ENCODE data around the gene NOSTRIN. TPM values are rescaled to one million over a fixed set of nuclear protein-coding genes. Genes with fewer than 3 reads are reported as not detected.

Gene NOSTRIN
- total RNA-seq, 1 experiment from 2014 or later, result not detected

DNA sequence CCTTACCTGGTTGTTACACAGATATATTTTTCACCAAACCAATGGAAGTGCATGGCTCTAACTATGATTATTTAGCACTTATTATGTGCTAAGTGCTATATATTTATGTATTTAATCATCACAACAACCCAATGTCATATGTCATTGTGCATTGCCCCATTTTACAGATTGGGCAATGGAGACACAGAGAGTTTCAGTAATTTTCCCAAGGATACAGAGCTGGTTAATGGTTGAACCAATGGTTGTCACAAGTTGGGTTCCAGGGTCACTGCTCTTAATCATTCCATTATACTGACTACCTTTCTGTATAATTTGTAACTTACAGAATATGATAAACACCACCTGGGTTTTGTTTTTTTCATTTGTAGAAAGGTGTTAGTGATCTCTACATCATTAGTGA, 29.2 kb downstream of the NOSTRIN start:
- no peaks in the 10 kb centered on the region for H3K4me1 Mint-ChIP-seq
- Histone ChIP-seq H3K27ac (ENCODE audit: insufficient read length, low read depth, low read length) (no peak overlapping the region), H3K79me1 (ENCODE audit: insufficient read depth, low read depth, low read length, poor library complexity, severe bottlenecking) (no peaks in the 10 kb centered on the region), H2BK120ac (ENCODE audit: low read depth, low read length, poor library complexity, severe bottlenecking) (no peak overlapping the region), H4K5ac (ENCODE audit: insufficient read length, low read depth, low read length) (no peak overlapping the region), H3T11ph (ENCODE audit: low read length) (no peak overlapping the region), H2BK20ac (ENCODE audit: low read depth, low read length, poor library complexity, severe bottlenecking) (no peak overlapping the region), H3K4me1 (ENCODE audit: insufficient read depth, low read length) (no peaks in the 10 kb centered on the region), H2BK5ac (ENCODE audit: insufficient read length, low read length) (no peak overlapping the region), H3K9me3 (ENCODE audit: control insufficient read depth, low read depth, low read length) (no peaks in the 10 kb centered on the region), H3K4me2 (ENCODE audit: insufficient read depth, insufficient read length, low read length) (no peak overlapping the region), H3K9ac (ENCODE audit: extremely low read depth, insufficient read length, low read length) (no peak overlapping the region), H4K8ac (replicated peaks; ENCODE audit: insufficient read length, low read depth, low read length) (no peak overlapping the region), H4K91ac (ENCODE audit: insufficient read length, low read depth, low read length) (no peak overlapping the region), H2AFZ (ENCODE audit: low read length) (no peak overlapping the region), H2BK12ac (ENCODE audit: insufficient read length, low read depth, low read length) (no peak overlapping the region), H3K79me2 (ENCODE audit: insufficient read depth, low read length) (no peaks in the 10 kb centered on the region), H3K14ac (ENCODE audit: insufficient read depth, low read length) (no peak overlapping the region), H3K27me3 (ENCODE audit: insufficient read depth, low read length) (no peaks in the 10 kb centered on the region), H3K23ac (ENCODE audit: insufficient read length, low read depth, low read length) (no peak overlapping the region), H3K23me2 (ENCODE audit: insufficient read length, low read depth, low read length, poor library complexity, severe bottlenecking) (no peaks in the 10 kb centered on the region), H4K20me1 (ENCODE audit: control insufficient read depth, insufficient read depth, insufficient read length) (no peaks in the 10 kb centered on the region), H2AK5ac (ENCODE audit: insufficient read length, low read length) (no peak overlapping the region), H3K18ac (ENCODE audit: insufficient read length, low read depth, low read length) (no peak overlapping the region), H3K4ac (ENCODE audit: low read depth, low read length) (no peak overlapping the region), H2BK15ac (ENCODE audit: low read depth, low read length) (no peak overlapping the region), H3K56ac (ENCODE audit: insufficient read length, low read depth, low read length) (no peak overlapping the region)
- DNase-seq, result no peak
- peaks cover 0 to 4% (median 0%) of the 10 kb centered on the region in 3 experiments; a peak in 1 of 7 replicates for H3K36me3 Mint-ChIP-seq (ENCODE audit: insufficient read depth in 1 of 3, low read depth in 3 of 3)
- H3K27ac Mint-ChIP-seq, result no peak overlapping the region
- TF ChIP-seq, protein P1, sequence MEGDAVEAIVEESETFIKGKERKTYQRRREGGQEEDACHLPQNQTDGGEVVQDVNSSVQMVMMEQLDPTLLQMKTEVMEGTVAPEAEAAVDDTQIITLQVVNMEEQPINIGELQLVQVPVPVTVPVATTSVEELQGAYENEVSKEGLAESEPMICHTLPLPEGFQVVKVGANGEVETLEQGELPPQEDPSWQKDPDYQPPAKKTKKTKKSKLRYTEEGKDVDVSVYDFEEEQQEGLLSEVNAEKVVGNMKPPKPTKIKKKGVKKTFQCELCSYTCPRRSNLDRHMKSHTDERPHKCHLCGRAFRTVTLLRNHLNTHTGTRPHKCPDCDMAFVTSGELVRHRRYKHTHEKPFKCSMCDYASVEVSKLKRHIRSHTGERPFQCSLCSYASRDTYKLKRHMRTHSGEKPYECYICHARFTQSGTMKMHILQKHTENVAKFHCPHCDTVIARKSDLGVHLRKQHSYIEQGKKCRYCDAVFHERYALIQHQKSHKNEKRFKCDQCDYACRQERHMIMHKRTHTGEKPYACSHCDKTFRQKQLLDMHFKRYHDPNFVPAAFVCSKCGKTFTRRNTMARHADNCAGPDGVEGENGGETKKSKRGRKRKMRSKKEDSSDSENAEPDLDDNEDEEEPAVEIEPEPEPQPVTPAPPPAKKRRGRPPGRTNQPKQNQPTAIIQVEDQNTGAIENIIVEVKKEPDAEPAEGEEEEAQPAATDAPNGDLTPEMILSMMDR (conservative IDR thresholded peaks at IDR 0.05), result no peak
- H3K27me3 Mint-ChIP-seq (ENCODE audit: low read depth), result no peaks in the 10 kb centered on the region
- no peak overlapping the region for H3K4me3 Mint-ChIP-seq
- H3K9me3 Mint-ChIP-seq, result peaks cover 0 to 3% of the 10 kb centered on the region in 2 experiments; a peak in 2 of 5 replicates

All from H9 (cell line).